Measurements from ENCODE around the gene NACC2. TPM values are rescaled to one million over a fixed set of nuclear protein-coding genes. Genes with fewer than 3 reads are reported as not detected.

NACC2 gene
- total and polyA plus RNA-seq, 2 donors (not counting 3 experiments of a cell fraction or from before 2014, with no cell fraction given), result 15.8 to 27.1 TPM

- no peak for DNase-seq (ENCODE audit: low read depth, low spot score)
- Histone ChIP-seq H3K27me3 (ENCODE audit: control insufficient read depth in 2 of 2, insufficient read depth in 2 of 2, low read length in 2 of 2) (no peaks in the 10 kb centered on the region), H3K36me3 (ENCODE audit: control insufficient read depth in 2 of 2, extremely low read depth in 1 of 2, insufficient read depth in 2 of 2, low read length in 2 of 2) (peaks cover 0 to 4% of the 10 kb centered on the region in 2 experiments), H4K20me1 (replicated peaks; ENCODE audit: control insufficient read depth, extremely low read depth, insufficient read depth, low read length) (no peaks in the 10 kb centered on the region), H3K4me2 (ENCODE audit: insufficient read depth, low read length) (no peak overlapping the region), H3K9ac (replicated peaks; ENCODE audit: extremely low read depth, insufficient read depth, low read length) (no peak overlapping the region), H3K79me2 (ENCODE audit: control insufficient read depth, insufficient read depth, low read length) (peaks cover 92% of the 10 kb centered on the region), H3K4me3 (replicated peaks in 1 of 3; ENCODE audit: insufficient read depth in 1 of 3, low read depth in 1 of 3, low read length in 3 of 3) (no peak overlapping the region), H3K9me3 (replicated peaks; ENCODE audit: control insufficient read depth, insufficient read depth, low read length) (no peaks in the 10 kb centered on the region), H3K4me1 (ENCODE audit: control insufficient read depth, extremely low read depth, insufficient read depth, low read length) (peaks cover 5% of the 10 kb centered on the region), H3K27ac (ENCODE audit: insufficient read depth, low read depth, low read length) (no peak overlapping the region), H3K9me1 (replicated peaks; ENCODE audit: control insufficient read depth, extremely low read depth, insufficient read depth, low read length) (no peaks in the 10 kb centered on the region), H2AFZ (ENCODE audit: low read depth, low read length) (no peak overlapping the region)
- BruUV-seq (replicated peaks), result no TSS peak
- dilution Hi-C loops (cut with MboI; ENCODE audit: extremely low pct_ligation_motif_present, low sequenced_read_pairs) (no loop called here), intact Hi-C loops (cut with micrococcal nuclease) (no loop called here)
- no peak for FAIRE-seq
- TF ChIP-seq, protein P1, sequence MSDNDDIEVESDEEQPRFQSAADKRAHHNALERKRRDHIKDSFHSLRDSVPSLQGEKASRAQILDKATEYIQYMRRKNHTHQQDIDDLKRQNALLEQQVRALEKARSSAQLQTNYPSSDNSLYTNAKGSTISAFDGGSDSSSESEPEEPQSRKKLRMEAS (IDR thresholded peaks at IDR 0.05; ENCODE audit: insufficient read depth, insufficient read length), result no peak
- TF ChIP-seq GATA2 (IDR thresholded peaks at IDR 0.05; ENCODE audit: insufficient read depth, insufficient read length, low read depth, low read length) (no peak), POLR2AphosphoS5 (IDR thresholded peaks at IDR 0.05; ENCODE audit: insufficient read depth, low read depth, low read length) (no peak), MYC (IDR thresholded peaks at IDR 0.05; ENCODE audit: low read depth, low read length) (no peak), JUN (IDR thresholded peaks at IDR 0.05; ENCODE audit: borderline replicate concordance, insufficient read depth, insufficient read length, low read depth) (no peak), POLR2A (IDR thresholded peaks at IDR 0.05; ENCODE audit: low read depth, low read length) (no peak), EZH2 (IDR thresholded peaks at IDR 0.05; ENCODE audit: borderline replicate concordance, low read depth, low read length, severe bottlenecking) (no peak), FOS (IDR thresholded peaks at IDR 0.05; ENCODE audit: borderline replicate concordance, insufficient read depth, low read length) (no peak)
- TF ChIP-seq, protein P2, sequence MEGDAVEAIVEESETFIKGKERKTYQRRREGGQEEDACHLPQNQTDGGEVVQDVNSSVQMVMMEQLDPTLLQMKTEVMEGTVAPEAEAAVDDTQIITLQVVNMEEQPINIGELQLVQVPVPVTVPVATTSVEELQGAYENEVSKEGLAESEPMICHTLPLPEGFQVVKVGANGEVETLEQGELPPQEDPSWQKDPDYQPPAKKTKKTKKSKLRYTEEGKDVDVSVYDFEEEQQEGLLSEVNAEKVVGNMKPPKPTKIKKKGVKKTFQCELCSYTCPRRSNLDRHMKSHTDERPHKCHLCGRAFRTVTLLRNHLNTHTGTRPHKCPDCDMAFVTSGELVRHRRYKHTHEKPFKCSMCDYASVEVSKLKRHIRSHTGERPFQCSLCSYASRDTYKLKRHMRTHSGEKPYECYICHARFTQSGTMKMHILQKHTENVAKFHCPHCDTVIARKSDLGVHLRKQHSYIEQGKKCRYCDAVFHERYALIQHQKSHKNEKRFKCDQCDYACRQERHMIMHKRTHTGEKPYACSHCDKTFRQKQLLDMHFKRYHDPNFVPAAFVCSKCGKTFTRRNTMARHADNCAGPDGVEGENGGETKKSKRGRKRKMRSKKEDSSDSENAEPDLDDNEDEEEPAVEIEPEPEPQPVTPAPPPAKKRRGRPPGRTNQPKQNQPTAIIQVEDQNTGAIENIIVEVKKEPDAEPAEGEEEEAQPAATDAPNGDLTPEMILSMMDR (IDR thresholded peaks at IDR 0.05; ENCODE audit: extremely low read depth in 1 of 2, insufficient read depth in 1 of 2, low read depth in 1 of 2, low read length in 2 of 2), result no peak
- CTCF ChIA-PET, result no interaction called here
- POLR2A ChIA-PET, result no interaction called here
Observed at GRCh38 chr9:136083558-136084062, 11.5 kb downstream of the NACC2 start.
